GM12864 (cell line): ENCODE data around the gene BLTP1.

Experiments used
- DNase-seq: peaks from one replicate; pipeline ENCODE4 v3.0.0-alpha.2; 2011; ENCODE audit warnings: low read depth
- H3K4me3 ChIP-seq: 2 replicates; pipeline ENCODE4 v1.5.1; 2011; ENCODE audit warnings: mild to moderate bottlenecking, low read depth, low read length, control low read depth
- CTCF ChIP-seq: IDR thresholded peaks from 2 replicates; pipeline ENCODE4 v1.5.1; 2011; ENCODE audit warnings: low read depth, mild to moderate bottlenecking, moderate library complexity, low read length, control low read depth, inconsistent platforms; ENCODE audit errors: missing control alignments

BLTP1 gene

GRCh38 chr4:122163767-122164166, 11.6 kb downstream of the BLTP1 start:
- no peak for DNase-seq
- H3K4me3 ChIP-seq = no peak overlapping the region
- TF ChIP-seq CTCF = no peak

DNA sequence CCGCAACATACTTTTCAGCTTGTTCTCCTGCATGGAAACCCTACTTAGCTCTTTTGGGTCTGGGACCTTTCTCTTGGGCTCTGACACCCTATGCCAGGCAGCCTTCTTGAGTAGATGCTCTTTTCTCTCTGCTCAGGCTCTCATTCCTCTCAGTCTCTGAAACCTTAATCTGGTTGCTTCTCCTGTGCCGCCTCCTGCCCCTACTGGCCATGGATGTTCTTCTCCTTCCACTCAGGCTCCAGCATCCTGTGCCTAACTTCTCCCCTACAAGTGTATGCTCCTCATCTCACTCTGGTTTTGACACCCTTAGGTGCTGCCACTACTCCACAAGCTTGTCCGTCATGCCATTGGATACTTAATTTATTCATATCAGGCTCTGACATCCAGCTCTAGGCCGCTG, 15.2 kb downstream of the BLTP1 start:
- no peak for DNase-seq
- TF ChIP-seq CTCF = no peak

GRCh38 chr4:122170775-122171174, 18.6 kb downstream of the BLTP1 start:
- no peak for DNase-seq
- H3K4me3 ChIP-seq = no peak overlapping the region
- no peak for TF ChIP-seq CTCF

More for the DNA sequence above, 15.2 kb downstream of the BLTP1 start:
- no peak overlapping the region for H3K4me3 ChIP-seq

DNA sequence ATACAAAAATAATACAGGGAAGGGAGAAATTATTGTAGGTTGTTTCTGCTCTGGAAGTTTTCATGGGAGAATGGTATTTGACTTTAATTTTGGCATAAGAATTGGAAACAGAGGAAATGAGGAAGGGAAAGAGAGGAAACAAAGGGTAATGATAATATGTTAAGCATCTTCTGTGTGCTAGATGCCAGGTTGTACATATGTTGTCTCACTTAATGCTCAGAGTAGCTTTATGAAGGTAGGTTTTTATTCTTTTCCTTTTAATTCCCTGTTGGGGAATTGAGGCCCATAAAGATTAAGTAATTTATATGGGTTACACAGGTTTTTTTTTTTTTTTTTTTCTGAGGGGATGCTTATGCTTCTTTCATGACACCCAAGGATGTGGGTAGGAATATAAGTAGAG, 19.2 kb downstream of the BLTP1 start:
- no peak for TF ChIP-seq CTCF
- H3K4me3 ChIP-seq = no peak overlapping the region
- DNase-seq = no peak

DNA sequence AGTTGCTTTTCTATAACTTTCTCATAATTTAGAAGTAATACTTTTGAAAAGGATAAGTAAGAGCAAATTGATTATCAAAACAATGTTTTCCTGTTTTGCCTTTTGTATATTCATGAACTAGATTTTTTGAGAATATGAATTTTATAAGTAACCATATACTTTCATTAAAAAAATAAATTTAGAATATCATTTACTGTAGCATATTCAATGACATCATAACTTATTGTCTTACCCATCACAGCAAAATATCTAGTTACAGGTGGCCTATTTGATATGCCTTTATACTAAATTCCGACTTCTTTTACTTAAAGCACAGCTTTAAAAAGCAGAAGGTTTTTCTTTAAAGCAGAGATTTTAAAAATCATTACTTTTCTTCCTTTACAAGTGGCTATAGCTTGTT, 20.1 kb downstream of the BLTP1 start:
- TF ChIP-seq CTCF = no peak
- H3K4me3 ChIP-seq = no peak overlapping the region
- no peak for DNase-seq

- DNase-seq = no peak
- H3K4me3 ChIP-seq = no peak overlapping the region
- no peak for TF ChIP-seq CTCF
These were observed 26.8 kb downstream of the BLTP1 start for GRCh38 chr4:122178961-122179360.

DNA sequence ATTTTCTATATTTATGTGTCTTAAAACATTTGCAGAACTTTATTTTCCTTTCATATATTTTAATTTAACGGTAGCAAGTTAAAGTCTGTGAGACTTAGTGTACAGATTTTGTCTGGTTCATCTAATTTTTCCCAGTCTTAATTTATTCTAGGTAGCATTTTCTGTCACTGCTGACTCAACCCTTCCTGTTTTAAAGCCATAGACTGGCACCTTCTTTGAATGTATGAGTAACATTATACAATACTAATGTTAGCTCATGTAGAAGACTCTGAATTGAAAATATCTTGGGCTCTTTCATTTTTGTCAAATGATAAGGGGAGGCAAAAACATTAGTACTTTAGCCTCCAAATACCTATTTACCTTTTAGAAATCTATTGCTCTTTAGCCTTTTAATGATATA, 43.6 kb downstream of the BLTP1 start:
- no peak for TF ChIP-seq CTCF
- H3K4me3 ChIP-seq = no peak overlapping the region
- DNase-seq = no peak
